Vagina (tissue), 2 donors: Measurements from ENCODE around the gene POU2AF3.

Source experiments
- CTCF ChIP-seq, 3 experiments: fragments of 450-650 bp in 2 of 3; fragments of 200-600 bp in 1 of 3; sonication (generic) in 1 of 3; IDR thresholded peaks; one replicate each; pipeline ENCODE4 v1.5.1; 2017 to 2019; ENCODE audit warnings: antibody characterized with exemption in 3 of 3, mild to moderate bottlenecking in 2 of 3, moderate library complexity in 2 of 3
- POLR2AphosphoS5 ChIP-seq, 2 donors: sonication (generic); formaldehyde crosslinking; IDR thresholded peaks; one replicate each; pipeline ENCODE4 v1.9.0; 2017; ENCODE audit warnings: antibody characterized with exemption in 2 of 2, mild to moderate bottlenecking in 2 of 2, low read depth in 1 of 2; ENCODE audit not compliant: insufficient read depth in 1 of 2

- TF ChIP-seq CTCF (IDR thresholded peaks at IDR 0.05), result no peak
- TF ChIP-seq POLR2AphosphoS5 (IDR thresholded peaks at IDR 0.05; ENCODE audit: insufficient read depth in 1 of 2, low read depth in 1 of 2), result peak in 1 of 2 donors; percentile 68
Observed at GRCh38 chr11:111331711-111332479, 33.5 kb downstream of the POU2AF3 start.
